NT2/D1 (cell line): Measurements from ENCODE around the gene VCL.

Experiments
- DNase-seq: peaks from one replicate; pipeline ENCODE4 v3.0.0-alpha.2; 2011; ENCODE audit warnings: low read depth, low spot score
- H3K27me3 ChIP-seq: 2 replicates; pipeline ENCODE4 v1.6.0; 2011; ENCODE audit warnings: mild to moderate bottlenecking; ENCODE audit not compliant: insufficient read length, insufficient read depth
- H3K36me3 ChIP-seq: 2 replicates; pipeline ENCODE4 v1.6.1; 2011; ENCODE audit warnings: mild to moderate bottlenecking, low read length, mixed read lengths; ENCODE audit not compliant: insufficient read depth, insufficient read length
- H3K4me1 ChIP-seq: 2 replicates; pipeline ENCODE4 v1.5.1; 2011; ENCODE audit not compliant: insufficient read depth, insufficient read length
- H3K4me3 ChIP-seq: 2 replicates; pipeline ENCODE4 v1.5.1; 2011; ENCODE audit warnings: low read depth; ENCODE audit not compliant: insufficient read length
- H3K9ac ChIP-seq: 2 replicates; pipeline ENCODE4 v1.6.0; 2011; ENCODE audit warnings: low read depth; ENCODE audit not compliant: insufficient read length
- H3K9me3 ChIP-seq: 2 replicates; pipeline ENCODE4 v1.5.1; 2011; ENCODE audit warnings: mild to moderate bottlenecking, low read length; ENCODE audit not compliant: insufficient read depth
- SUZ12 ChIP-seq: IDR thresholded peaks from 2 replicates; pipeline ENCODE4 v1.6.1; 2011; ENCODE audit not compliant: insufficient read length, insufficient read depth; ENCODE audit errors: extremely low read depth
- YY1 ChIP-seq: IDR thresholded peaks from 2 replicates; pipeline ENCODE4 v1.6.1; 2011; ENCODE audit not compliant: insufficient read length, insufficient read depth
- ZNF274 ChIP-seq: IDR thresholded peaks from 2 replicates; pipeline ENCODE4 v1.6.1; 2011; ENCODE audit warnings: mild to moderate bottlenecking, low read depth, low read length

The VCL gene

DNA sequence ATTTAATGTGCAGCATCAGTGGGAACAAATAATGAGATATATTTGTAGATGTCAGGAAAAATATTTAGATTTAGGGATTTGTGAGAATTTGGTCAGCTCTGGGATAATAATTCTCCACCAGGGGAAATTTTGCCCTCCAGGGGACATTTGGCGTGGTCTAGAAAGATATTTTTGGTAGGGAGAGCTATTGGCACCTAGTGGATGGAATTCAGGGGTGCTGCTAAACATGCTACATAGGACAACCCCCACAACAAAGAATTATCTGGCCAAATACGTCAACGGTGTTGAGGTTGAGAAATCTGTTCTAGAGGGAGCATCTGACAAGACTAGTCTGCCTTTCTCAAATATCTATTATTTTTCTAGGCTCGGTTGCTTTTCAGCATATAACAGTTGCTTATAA, 155.2 kb downstream of the VCL start:
- DNase-seq = no peak
- TF ChIP-seq SUZ12 = no peak
- no peak for TF ChIP-seq ZNF274
- no peak for TF ChIP-seq YY1
- Histone ChIP-seq H3K36me3 (peaks cover 4% of the 10 kb centered on the region), H3K9me3 (no peaks in the 10 kb centered on the region), H3K4me3 (no peak overlapping the region), H3K4me1 (no peaks in the 10 kb centered on the region), H3K9ac (no peak overlapping the region), H3K27me3 (no peaks in the 10 kb centered on the region)

DNA sequence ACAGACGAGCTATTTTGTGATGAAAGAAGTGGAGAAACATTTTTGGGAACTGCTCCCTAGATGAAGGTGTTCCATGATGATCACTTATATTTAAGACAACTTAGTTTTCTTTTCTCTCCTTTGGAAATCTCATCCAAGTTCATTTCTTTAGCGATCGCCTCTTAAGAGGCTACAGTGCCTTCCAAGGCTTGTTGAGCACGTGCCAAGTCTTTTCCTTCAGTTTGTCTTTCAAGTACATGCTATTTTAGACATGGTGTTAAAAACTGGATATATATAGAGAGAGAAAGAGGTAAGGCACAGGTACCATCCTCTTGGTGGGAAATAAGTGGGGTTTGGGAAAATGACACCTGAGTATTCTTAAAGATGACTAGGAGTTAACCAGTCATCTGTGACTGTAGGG, 155.8 kb downstream of the VCL start:
- TF ChIP-seq YY1 (no peak), SUZ12 (no peak), ZNF274 (no peak)
- DNase-seq = no peak
- Histone ChIP-seq H3K9ac (no peak overlapping the region), H3K4me3 (no peak overlapping the region), H3K36me3 (no peaks in the 10 kb centered on the region), H3K9me3 (no peaks in the 10 kb centered on the region), H3K27me3 (no peaks in the 10 kb centered on the region), H3K4me1 (no peaks in the 10 kb centered on the region)

DNA sequence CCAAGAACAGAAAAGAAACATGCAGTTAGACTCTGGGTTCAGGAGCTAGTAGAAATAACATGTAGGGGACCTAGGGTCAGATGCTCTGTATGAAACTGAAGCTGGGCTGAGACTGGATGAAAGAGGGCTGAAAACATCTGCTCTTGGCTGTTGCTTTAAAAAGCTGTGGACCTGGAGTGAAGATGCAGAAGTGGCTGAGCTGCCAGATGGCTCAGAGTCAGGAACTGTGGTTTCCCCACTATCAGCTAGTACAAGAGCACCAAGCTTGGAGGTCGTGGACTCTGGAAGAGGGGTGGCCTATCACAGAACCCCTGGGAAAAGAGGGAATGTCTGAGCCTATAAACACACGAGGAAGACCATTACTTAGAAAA, 159.0 kb downstream of the VCL start:
- Histone ChIP-seq H3K4me1 (no peaks in the 10 kb centered on the region), H3K27me3 (no peaks in the 10 kb centered on the region), H3K4me3 (no peak overlapping the region), H3K9ac (no peak overlapping the region), H3K36me3 (peaks cover 5% of the 10 kb centered on the region), H3K9me3 (no peaks in the 10 kb centered on the region)
- TF ChIP-seq SUZ12 (no peak), YY1 (no peak), ZNF274 (no peak)
- DNase-seq = no peak

DNA sequence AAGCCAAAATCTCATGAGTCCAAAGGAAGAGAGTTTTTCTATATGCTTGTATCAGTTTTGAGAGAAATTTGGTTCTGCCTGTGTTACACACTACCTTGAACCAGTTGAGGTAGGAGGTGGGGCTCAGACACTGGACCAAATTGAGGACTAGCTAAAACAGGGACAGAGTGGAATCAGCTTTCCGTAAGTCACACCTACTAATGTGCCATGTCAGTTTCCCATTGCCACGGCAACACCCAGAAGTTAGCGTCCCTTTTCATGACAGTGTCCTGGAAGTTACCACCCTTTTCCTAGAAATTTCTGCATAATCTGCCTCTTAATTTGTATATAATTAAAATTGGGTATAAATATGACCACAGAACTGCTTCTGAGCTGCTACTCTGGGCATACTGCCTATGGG, 162.1 kb downstream of the VCL start:
- no peak for DNase-seq
- TF ChIP-seq ZNF274 (no peak), YY1 (no peak), SUZ12 (no peak)
- Histone ChIP-seq H3K27me3 (no peaks in the 10 kb centered on the region), H3K4me3 (no peak overlapping the region), H3K36me3 (peaks cover 5% of the 10 kb centered on the region), H3K4me1 (no peaks in the 10 kb centered on the region), H3K9me3 (no peaks in the 10 kb centered on the region), H3K9ac (no peak overlapping the region)

DNA sequence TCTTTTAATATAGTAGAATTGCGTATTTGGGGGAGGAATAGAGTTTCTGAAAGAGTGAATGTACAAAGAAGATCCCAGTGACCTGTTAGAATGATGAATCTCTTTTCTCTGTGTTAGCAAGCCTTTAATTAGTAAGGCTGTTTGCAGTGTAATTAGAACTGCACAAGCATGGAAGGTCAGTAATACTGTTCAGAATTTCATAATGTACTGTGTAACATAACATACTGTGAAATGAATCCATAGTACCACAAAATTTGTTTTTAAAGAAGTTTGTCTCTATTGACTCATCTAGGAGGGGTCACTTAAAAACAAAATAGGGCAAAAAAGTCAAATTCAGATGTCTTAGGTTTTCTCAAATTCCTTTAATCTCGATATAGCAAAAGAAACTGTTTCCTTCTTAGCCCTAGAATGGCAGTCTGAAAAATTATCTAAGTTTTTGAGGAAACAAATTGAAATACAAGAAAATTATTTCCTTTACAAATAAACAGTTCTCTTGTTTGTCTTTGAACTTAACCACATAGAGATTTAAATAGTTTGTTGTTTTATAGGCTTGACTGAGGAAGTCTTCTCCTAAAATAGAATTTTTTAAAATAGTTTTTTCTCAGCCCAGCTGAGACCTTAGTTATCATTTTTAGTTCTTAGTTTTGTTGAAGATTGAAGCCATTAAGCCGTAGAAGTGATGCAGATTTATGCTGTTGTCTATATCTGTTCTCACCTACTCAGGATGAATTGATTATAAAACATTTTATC, 165.6 kb downstream of the VCL start:
- Histone ChIP-seq H3K9me3 (no peaks in the 10 kb centered on the region), H3K9ac (no peak overlapping the region), H3K4me1 (no peaks in the 10 kb centered on the region), H3K36me3 (peaks cover 5% of the 10 kb centered on the region), H3K27me3 (no peaks in the 10 kb centered on the region), H3K4me3 (no peak overlapping the region)
- DNase-seq = no peak
- TF ChIP-seq ZNF274 (no peak), YY1 (no peak), SUZ12 (no peak)

DNA sequence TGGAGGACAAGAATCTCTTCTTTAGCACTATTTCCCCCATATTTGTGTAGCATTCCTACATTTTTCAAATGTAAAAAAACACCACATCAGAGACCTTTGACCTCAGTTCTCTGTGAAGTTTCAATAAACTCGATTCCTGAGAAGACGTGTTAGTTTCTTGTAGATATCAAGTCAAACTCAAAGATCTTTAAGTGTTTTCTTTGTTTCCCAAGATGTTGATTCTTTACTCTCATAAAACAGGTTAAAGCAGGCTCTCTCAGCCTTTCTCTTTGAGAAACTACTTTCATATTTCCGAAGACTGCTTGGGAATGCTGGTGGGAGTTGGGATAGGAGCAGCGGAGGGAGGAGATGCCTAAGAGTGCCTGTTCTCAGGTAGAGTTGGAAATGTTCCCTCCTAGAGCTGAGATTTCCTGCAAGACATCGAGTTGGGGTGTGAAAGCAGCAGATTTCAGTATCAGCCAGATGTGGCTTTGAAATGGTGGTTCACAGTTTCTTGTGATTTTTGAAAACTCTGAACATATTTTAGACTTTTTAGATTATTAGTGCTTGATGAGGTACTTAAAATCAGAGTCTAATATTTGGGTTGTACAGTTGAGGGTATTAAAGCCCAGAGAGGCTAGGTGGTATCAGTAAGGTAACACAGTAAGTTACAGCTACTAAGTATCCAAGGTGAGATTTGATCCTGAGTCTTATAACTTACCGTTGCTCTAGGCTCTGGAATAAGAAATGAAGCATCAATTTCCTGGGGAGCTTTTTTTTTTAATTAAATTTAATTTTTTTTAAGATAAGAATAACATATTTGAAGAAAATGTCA, 167.0 kb downstream of the VCL start:
- Histone ChIP-seq H3K36me3 (peaks cover 5% of the 10 kb centered on the region), H3K4me1 (no peaks in the 10 kb centered on the region), H3K27me3 (no peaks in the 10 kb centered on the region), H3K9me3 (no peaks in the 10 kb centered on the region), H3K4me3 (no peak overlapping the region), H3K9ac (no peak overlapping the region)
- no peak for DNase-seq
- no peak for TF ChIP-seq ZNF274

DNA sequence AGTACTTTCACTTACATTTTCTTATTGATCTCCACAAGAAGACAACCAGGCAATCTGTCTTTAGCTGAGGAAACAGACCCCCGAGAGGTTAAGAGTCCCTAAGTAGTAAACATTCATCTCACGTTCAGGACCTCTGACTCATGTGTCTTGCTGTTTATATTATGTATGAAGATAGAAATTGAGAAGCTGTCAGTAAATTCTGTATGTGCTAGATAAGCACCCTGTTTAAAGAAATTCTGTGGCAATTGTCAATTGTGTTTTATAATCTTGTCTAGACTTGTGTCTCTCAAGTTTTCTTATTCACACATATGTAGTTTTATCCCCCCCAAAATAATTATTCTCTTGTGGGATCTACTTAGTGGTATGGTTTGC, 167.6 kb downstream of the VCL start:
- no peak overlapping the region for H3K9ac ChIP-seq
- H3K4me3 ChIP-seq = no peak overlapping the region
- H3K36me3 ChIP-seq = no peaks in the 10 kb centered on the region
- no peaks in the 10 kb centered on the region for H3K27me3 ChIP-seq
- H3K9me3 ChIP-seq = no peaks in the 10 kb centered on the region
- TF ChIP-seq ZNF274 (no peak), SUZ12 (no peak), YY1 (no peak)
- H3K4me1 ChIP-seq = no peaks in the 10 kb centered on the region
- no peak for DNase-seq
